HL-60/S4 treated with retinoic acid at 250 ng/mL for 4 days and 3 days (cell line): ENCODE data around the gene ZNF207.
"Not testable (repeated sequence)": the region's sequence is repeated elsewhere in the genome, so short reads cannot be mapped to it uniquely, and the experiment has no call there.

Experiments used
- in situ Hi-C: fragments of 300-500 bp; cut with MboI; formaldehyde crosslinking; loops from 2 replicates; pipeline ENCODE4 v1.7.0; 2022; ENCODE audit warnings: low sequenced_read_pairs

ZNF207 gene

DNA sequence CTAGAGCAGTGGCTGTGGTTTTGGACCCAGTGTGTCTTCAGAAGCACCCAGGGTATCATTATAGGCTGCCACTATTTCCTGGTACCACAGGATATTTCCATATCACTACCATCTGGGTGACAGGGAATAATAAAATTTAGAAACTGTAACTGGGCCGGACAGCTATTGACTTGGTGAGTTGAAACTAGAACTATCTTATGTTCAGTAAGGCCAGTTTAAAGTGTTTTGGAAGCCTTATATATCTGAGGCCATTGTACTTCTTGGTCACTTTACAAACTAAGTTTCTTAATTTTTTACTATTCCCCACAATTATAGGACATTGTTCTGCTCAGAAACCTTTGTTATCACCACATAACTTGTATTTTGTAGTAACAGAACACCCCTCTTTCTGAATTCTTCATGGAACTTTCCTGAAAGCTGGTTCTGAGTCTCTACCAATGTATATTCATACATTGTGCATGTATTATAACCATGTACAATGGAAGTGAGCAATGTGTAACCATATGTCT lies 34.0 kb downstream of the ZNF207 start:
- in situ Hi-C loops, result no loop called here

DNA sequence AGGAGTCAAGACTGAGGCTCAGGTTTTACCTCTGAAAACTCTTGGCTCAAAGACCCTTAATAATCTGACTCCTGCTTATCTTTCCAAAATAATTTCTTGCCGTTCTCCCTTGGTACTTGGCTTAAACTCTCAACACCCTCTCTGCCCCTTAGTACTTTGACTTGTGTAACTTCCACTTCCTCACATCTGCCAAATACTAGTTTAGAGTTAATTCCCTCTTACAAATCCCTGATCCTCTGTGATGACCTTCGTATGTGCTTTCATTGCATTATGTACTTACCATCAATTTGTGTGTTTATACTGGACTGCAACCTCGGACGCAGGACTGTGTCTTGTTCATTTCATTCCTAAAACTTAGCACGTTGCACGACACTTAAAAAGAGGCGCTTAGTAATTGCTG lies 35.2 kb downstream of the ZNF207 start:
- in situ Hi-C loops, result no loop called here

- in situ Hi-C loops, result no loop called here
Observed at GRCh38 chr17:32385971-32386370, 36.0 kb downstream of the ZNF207 start.

- in situ Hi-C loops, result no loop called here
Observed at GRCh38 chr17:32386844-32387243, 36.9 kb downstream of the ZNF207 start.

- in situ Hi-C loops, result not testable (repeated sequence)
Observed at GRCh38 chr17:32388128-32388527, 38.2 kb downstream of the ZNF207 start.

DNA sequence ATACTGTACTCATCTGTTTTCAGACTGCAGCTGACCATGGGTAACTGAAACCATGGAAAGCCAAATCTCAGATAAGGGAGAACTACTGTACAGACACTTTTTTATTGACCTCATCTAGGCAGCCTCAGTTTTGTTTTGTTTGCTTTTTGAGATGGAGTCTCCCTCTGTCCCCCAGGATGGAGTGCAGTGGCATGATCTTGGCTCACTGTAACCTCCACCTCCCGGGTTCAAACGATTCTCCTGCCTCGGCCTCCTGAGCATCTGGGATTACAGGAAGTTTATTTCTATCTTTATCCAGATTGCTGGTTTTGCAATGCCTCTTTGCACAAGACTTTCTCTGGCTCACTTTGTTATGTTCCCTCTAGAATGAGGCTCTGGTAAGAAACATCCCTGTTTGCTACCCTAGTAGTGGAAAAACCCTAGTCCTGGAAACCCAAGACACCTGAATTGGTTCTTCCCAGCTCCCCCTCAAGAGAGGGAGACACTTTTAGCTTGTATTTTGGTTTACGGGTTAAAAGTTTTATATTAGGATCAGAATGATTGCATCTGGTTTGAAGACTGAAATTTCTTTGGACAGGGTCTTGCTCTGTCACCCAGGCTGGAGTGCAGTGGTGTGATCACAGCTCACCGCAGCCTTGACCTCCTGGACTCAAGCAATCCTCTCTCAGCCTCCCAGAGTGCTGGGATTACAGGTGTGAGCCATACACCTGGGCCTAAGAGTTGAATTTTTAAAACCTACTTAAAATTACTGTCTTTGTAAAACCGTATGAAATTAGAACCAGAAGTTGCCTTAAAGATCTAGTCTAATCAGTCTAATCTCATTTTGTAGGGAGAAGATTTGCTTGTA lies 38.9 kb downstream of the ZNF207 start:
- in situ Hi-C loops, result no loop called here

GRCh38 chr17:32393904-32394303 lies 43.9 kb downstream of the ZNF207 start:
- in situ Hi-C loops, result no loop called here

DNA sequence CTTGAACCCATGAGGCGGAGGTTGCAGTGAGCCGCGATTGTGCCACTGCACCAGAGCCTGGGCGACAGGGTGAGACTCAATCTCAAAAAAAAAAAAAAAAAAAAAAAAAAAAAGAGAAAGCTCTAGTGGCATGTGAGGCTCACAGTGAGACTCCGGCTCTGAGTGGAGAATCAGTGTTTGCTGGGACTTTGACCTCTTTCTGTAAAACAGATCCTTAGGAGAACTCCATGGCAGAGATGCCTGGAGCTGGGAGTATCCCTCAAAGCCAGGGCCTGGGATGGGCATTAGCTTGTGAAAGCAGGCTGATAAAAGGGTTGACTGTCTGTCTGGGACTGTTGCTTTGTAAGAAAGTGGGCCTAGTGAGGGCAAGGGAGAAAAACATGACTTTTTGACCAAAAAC lies 46.4 kb downstream of the ZNF207 start:
- in situ Hi-C loops, result no loop called here

DNA sequence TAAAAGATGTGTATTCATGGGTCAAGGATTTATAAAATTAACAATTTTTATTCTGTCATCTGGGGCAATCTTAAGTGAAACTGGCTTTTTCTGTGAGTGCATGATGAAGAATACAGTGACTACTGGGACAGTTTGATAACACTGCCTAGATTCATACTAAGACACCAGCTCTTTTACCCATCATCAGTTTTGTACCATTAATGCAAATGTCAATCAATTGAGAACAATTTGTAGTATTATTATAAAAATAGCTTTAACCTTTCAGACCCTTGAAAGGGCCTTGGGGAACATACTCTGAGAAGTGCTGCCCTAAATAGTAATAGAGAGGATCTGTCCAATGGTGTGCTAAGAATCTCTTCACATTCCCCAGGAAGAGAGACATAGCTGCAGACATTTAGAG lies 49.0 kb downstream of the ZNF207 start:
- in situ Hi-C loops, result no loop called here

DNA sequence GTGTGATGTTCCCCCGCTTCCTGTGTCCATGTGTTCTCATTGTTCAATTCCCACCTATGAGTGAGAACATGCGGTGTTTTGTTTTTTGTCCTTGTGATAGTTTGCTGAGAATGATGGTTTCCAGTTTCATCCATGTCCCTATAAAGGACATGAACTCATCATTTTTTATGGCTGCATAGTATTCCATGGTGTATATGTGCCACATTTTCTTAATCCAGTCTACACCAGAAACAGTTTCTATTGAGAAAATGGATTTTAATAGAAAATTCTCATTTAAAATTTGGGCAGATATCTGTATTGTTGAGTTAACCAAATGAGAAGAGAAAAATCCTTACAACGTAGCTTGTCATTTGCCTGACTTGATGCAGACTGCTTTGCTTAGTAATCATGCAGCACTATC lies 60.1 kb downstream of the ZNF207 start:
- in situ Hi-C loops, result loop anchor here (10.0 kb wide), 1 partner anchor 55 kb away; the partner anchor contains the start of gene ZNF207

DNA sequence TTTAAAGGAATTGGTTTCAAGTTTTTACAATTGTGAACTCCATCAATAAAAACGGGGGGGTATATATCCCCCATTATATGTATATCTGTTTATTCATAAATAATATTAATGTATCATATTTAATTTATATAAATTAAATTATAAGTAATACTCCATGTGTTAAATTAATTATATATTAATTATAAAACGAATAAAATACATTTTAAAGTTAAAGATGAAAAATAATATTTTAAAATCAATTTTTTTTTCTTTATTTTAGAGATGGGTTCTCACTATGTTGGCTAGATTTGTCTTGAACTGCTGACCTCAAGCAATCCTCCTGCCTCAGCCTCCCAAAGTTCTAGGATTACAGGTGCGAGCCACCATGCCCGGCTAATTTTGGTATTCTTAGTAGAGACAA lies 76.9 kb downstream of the ZNF207 start:
- in situ Hi-C loops, result no loop called here

- in situ Hi-C loops, result no loop called here
Observed at GRCh38 chr17:32429598-32429997, 79.6 kb downstream of the ZNF207 start.
